GM23338 (cell line): Measurements from ENCODE around the gene ABI3.

Experiments
- CREB1 ChIP-seq: fragments of 250-450 bp; sonication (Bioruptor Pico); IDR thresholded peaks from 2 replicates; pipeline ENCODE4 v1.5.0; 2020; ENCODE audit warnings: low read depth, mild to moderate bottlenecking, moderate library complexity
- EZH2 ChIP-seq: fragments of 200-600 bp; sonication (generic); IDR thresholded peaks from one replicate; pipeline ENCODE4 v1.8.0; 2017; ENCODE audit warnings: antibody characterized with exemption, mild to moderate bottlenecking, low read depth; ENCODE audit not compliant: unreplicated experiment
- EZH2phosphoT487 ChIP-seq: fragments of 200-600 bp; sonication (generic); IDR thresholded peaks from one replicate; pipeline ENCODE4 v1.8.1; 2018; ENCODE audit warnings: antibody characterized with exemption; ENCODE audit not compliant: unreplicated experiment
- JUNB ChIP-seq: IDR thresholded peaks from one replicate; pipeline ENCODE4 v1.6.1; 2016; ENCODE audit warnings: antibody characterized with exemption; ENCODE audit not compliant: unreplicated experiment
- NANOG ChIP-seq: IDR thresholded peaks from 2 replicates; pipeline ENCODE4 v1.6.1; 2016; ENCODE audit warnings: antibody characterized with exemption, borderline replicate concordance
- POLR2AphosphoS5 ChIP-seq: IDR thresholded peaks from 2 replicates; pipeline ENCODE4 v1.6.1; 2016; ENCODE audit warnings: antibody characterized with exemption, low read depth
- STAT1 ChIP-seq: IDR thresholded peaks from one replicate; pipeline ENCODE4 v1.6.1; 2016; ENCODE audit warnings: antibody characterized with exemption; ENCODE audit not compliant: unreplicated experiment
- ZNF331 ChIP-seq: fragments of 250-450 bp; sonication (Bioruptor Pico); IDR thresholded peaks from 2 replicates; pipeline ENCODE4 v1.5.0; 2020; ENCODE audit warnings: low read depth, mild to moderate bottlenecking, moderate library complexity
- TF ChIP-seq, protein P1 (sequence below), 2 experiments: fragments of 200-600 bp in 1 of 2; sonication (generic) in 1 of 2; conservative IDR thresholded peaks; 2 replicates each; pipeline versions ENCODE4 v1.5.1 to v1.6.1; 2016 to 2017; ENCODE audit warnings: antibody characterized with exemption in 2 of 2, low read depth in 2 of 2, mild to moderate bottlenecking in 2 of 2, moderate library complexity in 1 of 2
- TF ChIP-seq, protein P2 (sequence below): IDR thresholded peaks from 2 replicates; pipeline ENCODE4 v1.6.1; 2016; ENCODE audit warnings: antibody characterized with exemption
- TF ChIP-seq, protein P3 (sequence below): IDR thresholded peaks from one replicate; pipeline ENCODE4 v1.6.1; 2018; ENCODE audit warnings: antibody characterized with exemption; ENCODE audit not compliant: unreplicated experiment
- TF ChIP-seq, protein P4 (sequence below): fragments of 250-450 bp; sonication (Bioruptor Pico); IDR thresholded peaks from 2 replicates; pipeline ENCODE4 v1.5.0; 2020; ENCODE audit warnings: mild to moderate bottlenecking, moderate library complexity

DNA sequence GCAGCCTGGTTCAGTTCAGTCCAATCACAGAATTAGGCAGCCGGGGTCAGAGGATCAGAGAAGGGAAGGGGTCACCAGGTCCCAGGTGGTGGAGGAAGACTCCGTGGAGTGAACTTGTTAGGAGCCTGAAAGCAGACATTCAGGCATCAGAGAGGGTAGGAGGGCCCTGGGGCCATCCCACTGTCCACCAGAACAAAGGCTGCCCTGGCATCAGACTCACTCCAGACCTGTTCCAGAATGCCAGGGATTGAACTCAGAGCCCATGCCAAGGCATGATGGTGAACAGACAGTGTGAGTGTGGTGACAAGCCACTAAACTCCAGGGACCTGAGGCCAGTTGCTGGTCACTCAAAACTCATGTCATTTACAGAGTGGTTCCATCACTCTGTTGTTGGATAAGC lies 40.3 kb upstream of the ABI3 start:
- TF ChIP-seq, protein P1, sequence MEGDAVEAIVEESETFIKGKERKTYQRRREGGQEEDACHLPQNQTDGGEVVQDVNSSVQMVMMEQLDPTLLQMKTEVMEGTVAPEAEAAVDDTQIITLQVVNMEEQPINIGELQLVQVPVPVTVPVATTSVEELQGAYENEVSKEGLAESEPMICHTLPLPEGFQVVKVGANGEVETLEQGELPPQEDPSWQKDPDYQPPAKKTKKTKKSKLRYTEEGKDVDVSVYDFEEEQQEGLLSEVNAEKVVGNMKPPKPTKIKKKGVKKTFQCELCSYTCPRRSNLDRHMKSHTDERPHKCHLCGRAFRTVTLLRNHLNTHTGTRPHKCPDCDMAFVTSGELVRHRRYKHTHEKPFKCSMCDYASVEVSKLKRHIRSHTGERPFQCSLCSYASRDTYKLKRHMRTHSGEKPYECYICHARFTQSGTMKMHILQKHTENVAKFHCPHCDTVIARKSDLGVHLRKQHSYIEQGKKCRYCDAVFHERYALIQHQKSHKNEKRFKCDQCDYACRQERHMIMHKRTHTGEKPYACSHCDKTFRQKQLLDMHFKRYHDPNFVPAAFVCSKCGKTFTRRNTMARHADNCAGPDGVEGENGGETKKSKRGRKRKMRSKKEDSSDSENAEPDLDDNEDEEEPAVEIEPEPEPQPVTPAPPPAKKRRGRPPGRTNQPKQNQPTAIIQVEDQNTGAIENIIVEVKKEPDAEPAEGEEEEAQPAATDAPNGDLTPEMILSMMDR (conservative IDR thresholded peaks at IDR 0.05; ENCODE audit: low read depth in 2 of 2): no peak
- no peak for TF ChIP-seq CREB1
- no peak for TF ChIP-seq EZH2
- TF ChIP-seq EZH2phosphoT487: no peak
- no peak for TF ChIP-seq JUNB
- TF ChIP-seq, protein P2, sequence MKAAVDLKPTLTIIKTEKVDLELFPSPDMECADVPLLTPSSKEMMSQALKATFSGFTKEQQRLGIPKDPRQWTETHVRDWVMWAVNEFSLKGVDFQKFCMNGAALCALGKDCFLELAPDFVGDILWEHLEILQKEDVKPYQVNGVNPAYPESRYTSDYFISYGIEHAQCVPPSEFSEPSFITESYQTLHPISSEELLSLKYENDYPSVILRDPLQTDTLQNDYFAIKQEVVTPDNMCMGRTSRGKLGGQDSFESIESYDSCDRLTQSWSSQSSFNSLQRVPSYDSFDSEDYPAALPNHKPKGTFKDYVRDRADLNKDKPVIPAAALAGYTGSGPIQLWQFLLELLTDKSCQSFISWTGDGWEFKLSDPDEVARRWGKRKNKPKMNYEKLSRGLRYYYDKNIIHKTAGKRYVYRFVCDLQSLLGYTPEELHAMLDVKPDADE: no peak
- no peak for TF ChIP-seq POLR2AphosphoS5
- TF ChIP-seq, protein P3, sequence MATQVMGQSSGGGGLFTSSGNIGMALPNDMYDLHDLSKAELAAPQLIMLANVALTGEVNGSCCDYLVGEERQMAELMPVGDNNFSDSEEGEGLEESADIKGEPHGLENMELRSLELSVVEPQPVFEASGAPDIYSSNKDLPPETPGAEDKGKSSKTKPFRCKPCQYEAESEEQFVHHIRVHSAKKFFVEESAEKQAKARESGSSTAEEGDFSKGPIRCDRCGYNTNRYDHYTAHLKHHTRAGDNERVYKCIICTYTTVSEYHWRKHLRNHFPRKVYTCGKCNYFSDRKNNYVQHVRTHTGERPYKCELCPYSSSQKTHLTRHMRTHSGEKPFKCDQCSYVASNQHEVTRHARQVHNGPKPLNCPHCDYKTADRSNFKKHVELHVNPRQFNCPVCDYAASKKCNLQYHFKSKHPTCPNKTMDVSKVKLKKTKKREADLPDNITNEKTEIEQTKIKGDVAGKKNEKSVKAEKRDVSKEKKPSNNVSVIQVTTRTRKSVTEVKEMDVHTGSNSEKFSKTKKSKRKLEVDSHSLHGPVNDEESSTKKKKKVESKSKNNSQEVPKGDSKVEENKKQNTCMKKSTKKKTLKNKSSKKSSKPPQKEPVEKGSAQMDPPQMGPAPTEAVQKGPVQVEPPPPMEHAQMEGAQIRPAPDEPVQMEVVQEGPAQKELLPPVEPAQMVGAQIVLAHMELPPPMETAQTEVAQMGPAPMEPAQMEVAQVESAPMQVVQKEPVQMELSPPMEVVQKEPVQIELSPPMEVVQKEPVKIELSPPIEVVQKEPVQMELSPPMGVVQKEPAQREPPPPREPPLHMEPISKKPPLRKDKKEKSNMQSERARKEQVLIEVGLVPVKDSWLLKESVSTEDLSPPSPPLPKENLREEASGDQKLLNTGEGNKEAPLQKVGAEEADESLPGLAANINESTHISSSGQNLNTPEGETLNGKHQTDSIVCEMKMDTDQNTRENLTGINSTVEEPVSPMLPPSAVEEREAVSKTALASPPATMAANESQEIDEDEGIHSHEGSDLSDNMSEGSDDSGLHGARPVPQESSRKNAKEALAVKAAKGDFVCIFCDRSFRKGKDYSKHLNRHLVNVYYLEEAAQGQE: no peak
- TF ChIP-seq STAT1: no peak
- TF ChIP-seq NANOG: no peak
- TF ChIP-seq, protein P4, sequence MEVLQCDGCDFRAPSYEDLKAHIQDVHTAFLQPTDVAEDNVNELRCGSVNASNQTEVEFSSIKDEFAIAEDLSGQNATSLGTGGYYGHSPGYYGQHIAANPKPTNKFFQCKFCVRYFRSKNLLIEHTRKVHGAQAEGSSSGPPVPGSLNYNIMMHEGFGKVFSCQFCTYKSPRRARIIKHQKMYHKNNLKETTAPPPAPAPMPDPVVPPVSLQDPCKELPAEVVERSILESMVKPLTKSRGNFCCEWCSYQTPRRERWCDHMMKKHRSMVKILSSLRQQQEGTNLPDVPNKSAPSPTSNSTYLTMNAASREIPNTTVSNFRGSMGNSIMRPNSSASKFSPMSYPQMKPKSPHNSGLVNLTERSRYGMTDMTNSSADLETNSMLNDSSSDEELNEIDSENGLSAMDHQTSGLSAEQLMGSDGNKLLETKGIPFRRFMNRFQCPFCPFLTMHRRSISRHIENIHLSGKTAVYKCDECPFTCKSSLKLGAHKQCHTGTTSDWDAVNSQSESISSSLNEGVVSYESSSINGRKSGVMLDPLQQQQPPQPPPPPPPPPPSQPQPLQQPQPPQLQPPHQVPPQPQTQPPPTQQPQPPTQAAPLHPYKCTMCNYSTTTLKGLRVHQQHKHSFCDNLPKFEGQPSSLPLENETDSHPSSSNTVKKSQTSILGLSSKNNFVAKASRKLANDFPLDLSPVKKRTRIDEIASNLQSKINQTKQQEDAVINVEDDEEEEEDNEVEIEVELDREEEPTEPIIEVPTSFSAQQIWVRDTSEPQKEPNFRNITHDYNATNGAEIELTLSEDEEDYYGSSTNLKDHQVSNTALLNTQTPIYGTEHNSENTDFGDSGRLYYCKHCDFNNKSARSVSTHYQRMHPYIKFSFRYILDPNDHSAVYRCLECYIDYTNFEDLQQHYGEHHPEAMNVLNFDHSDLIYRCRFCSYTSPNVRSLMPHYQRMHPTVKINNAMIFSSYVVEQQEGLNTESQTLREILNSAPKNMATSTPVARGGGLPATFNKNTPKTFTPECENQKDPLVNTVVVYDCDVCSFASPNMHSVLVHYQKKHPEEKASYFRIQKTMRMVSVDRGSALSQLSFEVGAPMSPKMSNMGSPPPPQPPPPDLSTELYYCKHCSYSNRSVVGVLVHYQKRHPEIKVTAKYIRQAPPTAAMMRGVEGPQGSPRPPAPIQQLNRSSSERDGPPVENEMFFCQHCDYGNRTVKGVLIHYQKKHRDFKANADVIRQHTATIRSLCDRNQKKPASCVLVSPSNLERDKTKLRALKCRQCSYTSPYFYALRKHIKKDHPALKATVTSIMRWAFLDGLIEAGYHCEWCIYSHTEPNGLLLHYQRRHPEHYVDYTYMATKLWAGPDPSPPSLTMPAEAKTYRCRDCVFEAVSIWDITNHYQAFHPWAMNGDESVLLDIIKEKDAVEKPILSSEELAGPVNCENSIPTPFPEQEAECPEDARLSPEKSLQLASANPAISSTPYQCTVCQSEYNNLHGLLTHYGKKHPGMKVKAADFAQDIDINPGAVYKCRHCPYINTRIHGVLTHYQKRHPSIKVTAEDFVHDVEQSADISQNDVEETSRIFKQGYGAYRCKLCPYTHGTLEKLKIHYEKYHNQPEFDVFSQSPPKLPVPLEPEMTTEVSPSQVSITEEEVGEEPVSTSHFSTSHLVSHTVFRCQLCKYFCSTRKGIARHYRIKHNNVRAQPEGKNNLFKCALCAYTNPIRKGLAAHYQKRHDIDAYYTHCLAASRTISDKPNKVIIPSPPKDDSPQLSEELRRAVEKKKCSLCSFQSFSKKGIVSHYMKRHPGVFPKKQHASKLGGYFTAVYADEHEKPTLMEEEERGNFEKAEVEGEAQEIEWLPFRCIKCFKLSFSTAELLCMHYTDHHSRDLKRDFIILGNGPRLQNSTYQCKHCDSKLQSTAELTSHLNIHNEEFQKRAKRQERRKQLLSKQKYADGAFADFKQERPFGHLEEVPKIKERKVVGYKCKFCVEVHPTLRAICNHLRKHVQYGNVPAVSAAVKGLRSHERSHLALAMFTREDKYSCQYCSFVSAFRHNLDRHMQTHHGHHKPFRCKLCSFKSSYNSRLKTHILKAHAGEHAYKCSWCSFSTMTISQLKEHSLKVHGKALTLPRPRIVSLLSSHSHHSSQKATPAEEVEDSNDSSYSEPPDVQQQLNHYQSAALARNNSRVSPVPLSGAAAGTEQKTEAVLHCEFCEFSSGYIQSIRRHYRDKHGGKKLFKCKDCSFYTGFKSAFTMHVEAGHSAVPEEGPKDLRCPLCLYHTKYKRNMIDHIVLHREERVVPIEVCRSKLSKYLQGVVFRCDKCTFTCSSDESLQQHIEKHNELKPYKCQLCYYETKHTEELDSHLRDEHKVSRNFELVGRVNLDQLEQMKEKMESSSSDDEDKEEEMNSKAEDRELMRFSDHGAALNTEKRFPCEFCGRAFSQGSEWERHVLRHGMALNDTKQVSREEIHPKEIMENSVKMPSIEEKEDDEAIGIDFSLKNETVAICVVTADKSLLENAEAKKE (CRISPR knock-in tag): no peak
- no peak for TF ChIP-seq ZNF331 (CRISPR knock-in tag)
